Lower leg skin (tissue), 4 donors: Measurements from ENCODE around the gene PANX1. TPM values are rescaled to one million over a fixed set of nuclear protein-coding genes. Genes with fewer than 3 reads are reported as not detected.

ENCODE experiments used
- DNase-seq, 2 donors: peaks; one replicate each; pipeline ENCODE4 v3.0.0-alpha.2; 2019; ENCODE audit warnings: low spot score in 2 of 2
- H3K4me3 ChIP-seq: fragments of 200-600 bp; sonication (generic); 2 replicates; pipeline ENCODE4 v1.5.1; 2017; ENCODE audit warnings: mild to moderate bottlenecking, low read depth; ENCODE audit not compliant: poor library complexity, severe bottlenecking
- POLR2A ChIP-seq, 2 donors: fragments of 450-650 bp; IDR thresholded peaks; one replicate each; pipeline ENCODE4 v1.6.1; 2016 to 2017; ENCODE audit warnings: antibody characterized with exemption in 2 of 2, mild to moderate bottlenecking in 1 of 2, moderate library complexity in 1 of 2
- WGBS, 2 donors: methylation state at CpG; one replicate each; pipeline ENCODE4 v1.1.5; 2018; 5-methylcytosine and 5-hydroxymethylcytosine counted together
- intact Hi-C: fragments of 100-400 bp; cut with DNase I; formaldehyde crosslinking; loops from one replicate; pipeline ENCODE4 v1.15.0; 2023; ENCODE audit warnings: low total_unique reads
- total RNA-seq, 4 donors: library from RNA; depleted of rRNA; stranded (reverse); fragments of >200 nt; gene quantifications; one replicate each; pipeline ENCODE4 v1.1.0, GENCODE V29; 2016
- TF ChIP-seq, protein P1 (sequence below), 3 donors: fragments of 450-650 bp; IDR thresholded peaks; one replicate each; pipeline ENCODE4 v1.5.1; 2016; ENCODE audit warnings: antibody characterized with exemption in 3 of 3, mild to moderate bottlenecking in 3 of 3, moderate library complexity in 2 of 3

The PANX1 gene
- total RNA-seq, 4 donors from 2014 or later: 15.1 to 27.7 (median 21.6) TPM

DNA sequence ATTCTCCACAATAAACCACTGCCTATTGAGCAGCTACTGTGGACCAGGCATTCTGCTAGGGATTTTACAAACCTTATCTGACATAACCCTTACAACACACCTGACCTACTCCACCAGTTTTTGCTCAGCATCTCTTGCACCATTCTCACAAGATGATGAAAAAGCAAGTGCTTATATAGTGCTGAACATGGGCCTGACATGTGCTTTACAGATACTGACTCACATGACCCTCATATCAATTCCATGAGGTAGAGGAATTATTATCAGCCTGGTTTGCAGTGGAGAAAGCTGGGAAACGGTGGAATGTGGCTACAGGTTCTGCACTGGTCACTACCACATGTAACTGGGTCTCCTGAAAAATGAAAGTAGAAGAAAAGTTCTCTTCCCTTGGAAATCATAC lies 37.5 kb upstream of the PANX1 start:
- TF ChIP-seq, protein P1, sequence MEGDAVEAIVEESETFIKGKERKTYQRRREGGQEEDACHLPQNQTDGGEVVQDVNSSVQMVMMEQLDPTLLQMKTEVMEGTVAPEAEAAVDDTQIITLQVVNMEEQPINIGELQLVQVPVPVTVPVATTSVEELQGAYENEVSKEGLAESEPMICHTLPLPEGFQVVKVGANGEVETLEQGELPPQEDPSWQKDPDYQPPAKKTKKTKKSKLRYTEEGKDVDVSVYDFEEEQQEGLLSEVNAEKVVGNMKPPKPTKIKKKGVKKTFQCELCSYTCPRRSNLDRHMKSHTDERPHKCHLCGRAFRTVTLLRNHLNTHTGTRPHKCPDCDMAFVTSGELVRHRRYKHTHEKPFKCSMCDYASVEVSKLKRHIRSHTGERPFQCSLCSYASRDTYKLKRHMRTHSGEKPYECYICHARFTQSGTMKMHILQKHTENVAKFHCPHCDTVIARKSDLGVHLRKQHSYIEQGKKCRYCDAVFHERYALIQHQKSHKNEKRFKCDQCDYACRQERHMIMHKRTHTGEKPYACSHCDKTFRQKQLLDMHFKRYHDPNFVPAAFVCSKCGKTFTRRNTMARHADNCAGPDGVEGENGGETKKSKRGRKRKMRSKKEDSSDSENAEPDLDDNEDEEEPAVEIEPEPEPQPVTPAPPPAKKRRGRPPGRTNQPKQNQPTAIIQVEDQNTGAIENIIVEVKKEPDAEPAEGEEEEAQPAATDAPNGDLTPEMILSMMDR (IDR thresholded peaks at IDR 0.05): no peak
- TF ChIP-seq POLR2A (IDR thresholded peaks at IDR 0.05): no peak
- 52 to 70% methylated on average over 1 of the region's 1 CpG for WGBS, 2 donors
- DNase-seq: no peak
- H3K4me3 ChIP-seq: no peak overlapping the region
- intact Hi-C loops: no loop called here

DNA sequence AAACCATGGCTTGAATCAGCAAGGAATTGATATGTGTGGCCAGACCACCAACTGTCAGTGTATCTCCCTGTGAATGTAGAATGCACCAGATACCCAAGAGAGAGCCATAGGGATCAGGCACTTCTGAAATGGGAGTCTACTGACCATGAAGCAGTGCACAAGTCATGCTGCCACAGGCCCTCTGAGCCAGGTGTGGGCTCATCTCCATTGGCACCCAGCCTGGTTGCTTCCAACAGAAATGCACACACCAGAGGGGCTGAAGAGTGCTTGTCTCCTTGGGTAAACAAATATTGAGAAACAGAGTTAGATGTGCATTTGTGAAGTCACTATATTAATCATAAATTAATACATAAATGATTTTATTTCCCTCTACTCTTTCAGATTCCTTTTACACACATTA lies 28.4 kb upstream of the PANX1 start:
- DNase-seq: no peak
- intact Hi-C loops: no loop called here
- no peak for TF ChIP-seq POLR2A (IDR thresholded peaks at IDR 0.05)
- TF ChIP-seq, protein P1 (IDR thresholded peaks at IDR 0.05): no peak
- no peak overlapping the region for H3K4me3 ChIP-seq

DNA sequence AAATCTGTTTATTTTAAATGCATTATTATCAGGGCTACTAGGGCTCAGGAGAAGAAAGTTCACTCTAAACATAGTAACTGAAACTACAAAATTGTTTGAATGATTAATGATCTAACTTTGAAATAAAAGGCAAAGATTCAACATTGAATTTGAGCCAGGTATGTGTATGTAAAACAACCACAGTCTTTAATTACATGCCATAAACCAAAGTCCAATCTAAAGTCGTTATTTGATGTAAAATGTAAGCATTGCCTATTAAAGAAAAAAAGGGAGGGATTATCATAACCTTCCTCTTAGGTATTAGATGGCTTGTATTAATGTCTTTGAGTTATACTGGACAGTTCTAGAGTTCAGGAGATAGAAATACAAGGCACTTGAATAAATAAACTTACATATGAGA lies 25.2 kb upstream of the PANX1 start:
- WGBS, 2 donors: 31 to 37% methylated on average over 1 of the region's 1 CpG
- TF ChIP-seq POLR2A (IDR thresholded peaks at IDR 0.05): no peak
- TF ChIP-seq, protein P1 (IDR thresholded peaks at IDR 0.05): no peak
- no peak overlapping the region for H3K4me3 ChIP-seq
- no peak for DNase-seq
- intact Hi-C loops: no loop called here

DNA sequence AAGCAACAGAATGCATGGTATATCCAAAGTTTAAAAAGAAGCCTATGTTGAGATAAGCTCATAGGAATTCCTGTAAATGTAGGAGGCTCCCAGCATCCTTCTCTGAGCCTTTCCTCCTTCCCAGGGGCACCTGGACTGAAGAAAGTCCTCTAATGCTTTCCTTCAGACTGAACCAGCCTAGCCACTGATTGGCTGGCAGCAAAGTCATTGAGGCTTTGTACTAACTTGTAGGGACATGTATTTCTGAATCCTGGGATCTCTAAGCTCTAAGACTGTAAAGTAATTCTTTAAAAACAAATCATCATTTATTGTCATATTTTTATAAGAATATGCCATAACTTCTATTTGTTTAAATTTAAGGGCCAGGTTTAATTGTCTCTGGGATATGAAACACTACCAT lies 23.9 kb upstream of the PANX1 start:
- no peak overlapping the region for H3K4me3 ChIP-seq
- no peak for TF ChIP-seq POLR2A (IDR thresholded peaks at IDR 0.05)
- TF ChIP-seq, protein P1 (IDR thresholded peaks at IDR 0.05): no peak
- DNase-seq: no peak
- intact Hi-C loops: no loop called here

DNA sequence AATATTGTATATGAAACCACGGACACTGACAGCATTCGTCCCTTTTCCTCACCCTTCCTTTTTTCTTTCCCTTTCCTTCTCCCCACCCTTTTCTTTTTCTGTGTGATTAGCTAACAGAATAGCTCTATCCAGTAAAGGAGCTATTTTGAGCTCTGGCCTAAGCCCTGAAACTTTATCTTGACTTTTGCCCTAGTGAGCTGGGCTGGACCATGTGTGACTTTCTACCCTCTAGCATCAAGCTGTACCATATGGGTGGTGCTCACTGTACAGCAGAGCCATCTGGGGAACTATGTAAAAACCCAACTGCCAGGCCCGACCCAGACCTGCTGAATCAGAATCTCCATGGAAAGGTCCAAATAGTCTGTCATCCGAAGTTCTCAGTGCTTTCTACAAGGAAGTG lies 21.9 kb upstream of the PANX1 start:
- no peak for TF ChIP-seq POLR2A (IDR thresholded peaks at IDR 0.05)
- TF ChIP-seq, protein P1 (IDR thresholded peaks at IDR 0.05): no peak
- 85 to 91% methylated on average over 4 of the region's 4 CpGs for WGBS, 2 donors
- intact Hi-C loops: no loop called here
- no peak overlapping the region for H3K4me3 ChIP-seq
- no peak for DNase-seq

DNA sequence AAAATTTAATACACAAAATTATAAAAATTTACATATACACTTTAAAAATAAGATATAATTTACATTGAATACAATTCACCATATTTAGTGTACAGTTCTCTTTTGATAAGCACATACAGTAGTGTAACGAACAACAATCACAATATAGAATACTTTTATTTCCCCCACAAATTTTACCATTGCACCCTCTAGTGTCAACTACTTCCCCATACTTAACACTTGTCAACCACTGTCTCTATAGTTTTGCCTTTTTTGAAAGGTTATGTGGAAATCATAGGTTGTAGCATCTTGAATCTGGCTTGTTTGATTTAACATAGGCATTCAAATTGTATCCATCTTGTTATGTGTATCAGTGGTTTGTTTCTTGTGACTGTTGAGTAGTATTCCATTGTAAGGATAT lies 21.3 kb upstream of the PANX1 start:
- no peak overlapping the region for H3K4me3 ChIP-seq
- intact Hi-C loops: no loop called here
- no peak for TF ChIP-seq POLR2A (IDR thresholded peaks at IDR 0.05)
- TF ChIP-seq, protein P1 (IDR thresholded peaks at IDR 0.05): no peak
- WGBS, 2 donors: 81 to 91% methylated on average over 1 of the region's 1 CpG
- no peak for DNase-seq
